Transverse colon (tissue), 4 donors: ENCODE measurements around the gene INSM2. TPM values are rescaled to one million over a fixed set of nuclear protein-coding genes. Genes with fewer than 3 reads are reported as not detected.
A peak's percentile ranks its signal among the peaks of the same experiment; 100 is the strongest.

Experiments used
- DNase-seq: peaks from one replicate; pipeline ENCODE4 v3.0.0-alpha.2; 2019
- H3K27ac ChIP-seq, 4 donors: fragments of 200-600 bp; sonication (generic); 2 replicates each; pipeline ENCODE4 v1.5.1; 2016 to 2018; ENCODE audit warnings: inconsistent platforms in 4 of 4
- H3K27me3 ChIP-seq: fragments of 200-600 bp; sonication (generic); 2 replicates; pipeline ENCODE4 v1.5.1; 2017; ENCODE audit warnings: inconsistent platforms
- H3K36me3 ChIP-seq, 4 donors: fragments of 200-600 bp; sonication (generic); 2 replicates each; pipeline ENCODE4 v1.5.1; 2017 to 2019; ENCODE audit warnings: inconsistent platforms in 4 of 4
- H3K4me1 ChIP-seq, 4 donors: fragments of 200-600 bp; sonication (generic); 2 replicates each; pipeline ENCODE4 v1.5.1; 2017 to 2020; ENCODE audit warnings: inconsistent platforms in 4 of 4
- H3K4me3 ChIP-seq, 4 donors: fragments of 200-600 bp; sonication (generic); 1 replicate in 1 of 4; 2 replicates in 3 of 4; pipeline versions ENCODE4 v1.5.1 to v1.6.1; 2017 to 2019; ENCODE audit warnings: inconsistent platforms in 4 of 4
- H3K9me3 ChIP-seq, 2 donors: fragments of 200-600 bp; sonication (generic); 2 replicates each; pipeline ENCODE4 v1.5.1; 2017 to 2019; ENCODE audit warnings: inconsistent platforms in 2 of 2
- CTCF ChIP-seq, 5 experiments: fragments of 200-600 bp in 3 of 5; fragments of 450-650 bp in 2 of 5; sonication (generic) in 3 of 5; IDR thresholded peaks; 1 replicate in 2 of 5; 2 replicates in 3 of 5; pipeline ENCODE4 v1.5.1; 2016 to 2017; ENCODE audit warnings: antibody characterized with exemption in 5 of 5, inconsistent platforms in 3 of 5, mild to moderate bottlenecking in 2 of 5, moderate library complexity in 1 of 5
- EP300 ChIP-seq: sonication (generic); formaldehyde crosslinking; IDR thresholded peaks from one replicate; pipeline ENCODE4 v1.6.1; 2017; ENCODE audit warnings: antibody characterized with exemption, low read depth
- POLR2A ChIP-seq: fragments of 450-650 bp; IDR thresholded peaks from one replicate; pipeline ENCODE4 v1.6.1; 2016; ENCODE audit warnings: antibody characterized with exemption, mild to moderate bottlenecking, moderate library complexity
- POLR2AphosphoS5 ChIP-seq, 3 donors: sonication (generic); formaldehyde crosslinking; IDR thresholded peaks; one replicate each; pipeline ENCODE4 v1.6.1; 2016; ENCODE audit warnings: antibody characterized with exemption in 3 of 3
- WGBS, 2 donors: methylation state at CpG; one replicate each; pipeline ENCODE4 v1.1.5; 2018; ENCODE audit warnings: low coverage in 1 of 2; 5-methylcytosine and 5-hydroxymethylcytosine counted together
- in situ Hi-C, 4 donors: fragments of 200-750 bp; cut with MboI; loops; one replicate each; pipeline versions ENCODE4 v1.15.0 to v1.15.1; 2017; ENCODE audit warnings: low sequenced_read_pairs in 3 of 4, low pct_ligation_motif_present in 1 of 4, low pct_unique_long_range_greater_than_20kb in 1 of 4
- intact Hi-C: fragments of 100-400 bp; cut with DNase I; formaldehyde crosslinking; loops from one replicate; pipeline ENCODE4 v1.15.1; 2023; ENCODE audit warnings: low total_unique reads
- total RNA-seq, 4 donors: library from RNA; depleted of rRNA; stranded (reverse); fragments of >200 nt; gene quantifications; one replicate each; pipeline ENCODE4 v1.1.0, GENCODE V29; 2016

The INSM2 gene
- total RNA-seq, 4 donors from 2014 or later = 0.14 TPM; not detected in 3

- 4% methylated on average over 17 of the region's 55 CpGs; no CpG with 5 or more reads in 1 of the 2 donors for WGBS, 2 donors
- in situ Hi-C loops = no loop called here
- peak; percentile 59 for DNase-seq
- peak overlapping the region in 3 of 4 donors; percentile 40 to 74 (median 43) for H3K4me3 ChIP-seq
- intact Hi-C loops = no loop called here
- H3K4me1 ChIP-seq = peaks cover 7 to 29% (median 25%) of the 10 kb centered on the region in 4 donors
- H3K27ac ChIP-seq = no peak overlapping the region
- no peak for TF ChIP-seq EP300
- TF ChIP-seq POLR2AphosphoS5 (IDR thresholded peaks at IDR 0.05) = no peak
- no peak for TF ChIP-seq POLR2A
- no peak for TF ChIP-seq CTCF (IDR thresholded peaks at IDR 0.05)
- peaks cover 69% of the 10 kb centered on the region for H3K27me3 ChIP-seq
- H3K36me3 ChIP-seq = no peaks in the 10 kb centered on the region
- H3K9me3 ChIP-seq = no peaks in the 10 kb centered on the region
These were observed 1.0 kb downstream of the INSM2 start for GRCh38 chr14:35534873-35535482.

GRCh38 chr14:35535483-35536112, 1.6 kb downstream of the INSM2 start:
- Histone ChIP-seq H3K36me3 (no peaks in the 10 kb centered on the region), H3K27ac (no peak overlapping the region), H3K4me3 (peak overlapping the region in 2 of 4 donors; percentile 43 to 74), H3K27me3 (peaks cover 63% of the 10 kb centered on the region), H3K4me1 (peaks cover 7 to 29% (median 25%) of the 10 kb centered on the region in 4 donors), H3K9me3 (no peaks in the 10 kb centered on the region)
- intact Hi-C loops (no loop called here), in situ Hi-C loops (no loop called here)
- no peak for TF ChIP-seq EP300
- no peak for TF ChIP-seq POLR2A
- TF ChIP-seq POLR2AphosphoS5 (IDR thresholded peaks at IDR 0.05) = no peak
- no peak for TF ChIP-seq CTCF (IDR thresholded peaks at IDR 0.05)
- no peak for DNase-seq
- WGBS, 2 donors = 12 to 89% methylated on average over 1 to 33 of the region's 37 CpGs

GRCh38 chr14:35539969-35540368, 6.0 kb downstream of the INSM2 start:
- no peak overlapping the region for H3K4me3 ChIP-seq
- H3K4me1 ChIP-seq = peaks cover 0 to 8% (median 5%) of the 10 kb centered on the region in 4 donors
- no peak overlapping the region for H3K27ac ChIP-seq
- no peaks in the 10 kb centered on the region for H3K9me3 ChIP-seq
- no peak for TF ChIP-seq EP300
- no peak for TF ChIP-seq POLR2AphosphoS5 (IDR thresholded peaks at IDR 0.05)
- TF ChIP-seq POLR2A = no peak
- no peak for TF ChIP-seq CTCF (IDR thresholded peaks at IDR 0.05)
- in situ Hi-C loops = no loop called here
- no peak for DNase-seq
- intact Hi-C loops = loop anchor here (10.0 kb wide), 1 partner anchor 1815 kb away; no protein-coding TSS in a partner anchor
- WGBS, 2 donors = 54 to 65% methylated on average over 2 of the region's 2 CpGs
- no peaks in the 10 kb centered on the region for H3K36me3 ChIP-seq
- H3K27me3 ChIP-seq = peaks cover 19% of the 10 kb centered on the region

GRCh38 chr14:35543006-35543405, 9.0 kb downstream of the INSM2 start:
- Histone ChIP-seq H3K4me3 (no peak overlapping the region), H3K27ac (no peak overlapping the region), H3K9me3 (no peaks in the 10 kb centered on the region), H3K27me3 (no peaks in the 10 kb centered on the region), H3K4me1 (no peaks in the 10 kb centered on the region), H3K36me3 (no peaks in the 10 kb centered on the region)
- intact Hi-C loops = loop anchor here (10.0 kb wide), 1 partner anchor 1818 kb away; no protein-coding TSS in a partner anchor
- 93 to 94% methylated on average over 5 of the region's 5 CpGs for WGBS, 2 donors
- in situ Hi-C loops = no loop called here
- DNase-seq = no peak
- no peak for TF ChIP-seq CTCF (IDR thresholded peaks at IDR 0.05)
- no peak for TF ChIP-seq POLR2A
- no peak for TF ChIP-seq EP300
- no peak for TF ChIP-seq POLR2AphosphoS5 (IDR thresholded peaks at IDR 0.05)
